ENCODE measurements around the gene KIAA0408.
A peak's percentile ranks its signal among the peaks of the same experiment; 100 is the strongest.
"Not testable (repeated sequence)": the region's sequence is repeated elsewhere in the genome, so short reads cannot be mapped to it uniquely, and the experiment has no call there.

KIAA0408 gene

DNA sequence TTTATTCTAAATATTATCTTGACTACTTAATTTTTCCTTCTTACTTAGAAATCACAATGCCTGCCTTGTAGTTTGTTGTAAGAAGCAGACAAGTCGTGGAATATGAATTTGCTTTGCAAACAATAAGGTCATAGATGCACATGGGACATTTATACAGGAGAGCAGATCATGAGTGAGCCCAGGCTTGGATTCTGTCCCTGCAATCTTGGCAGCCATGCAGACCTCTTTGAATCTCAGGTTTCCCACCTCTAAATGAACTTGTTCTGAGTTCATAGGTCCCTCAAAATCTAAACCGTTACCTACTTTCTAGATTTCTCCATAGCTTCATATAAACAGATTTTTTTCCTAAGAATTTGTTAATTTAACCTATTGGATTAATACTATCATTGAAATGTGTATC is 19.5 kb downstream of the KIAA0408 start:
- TF ChIP-seq, protein P1, sequence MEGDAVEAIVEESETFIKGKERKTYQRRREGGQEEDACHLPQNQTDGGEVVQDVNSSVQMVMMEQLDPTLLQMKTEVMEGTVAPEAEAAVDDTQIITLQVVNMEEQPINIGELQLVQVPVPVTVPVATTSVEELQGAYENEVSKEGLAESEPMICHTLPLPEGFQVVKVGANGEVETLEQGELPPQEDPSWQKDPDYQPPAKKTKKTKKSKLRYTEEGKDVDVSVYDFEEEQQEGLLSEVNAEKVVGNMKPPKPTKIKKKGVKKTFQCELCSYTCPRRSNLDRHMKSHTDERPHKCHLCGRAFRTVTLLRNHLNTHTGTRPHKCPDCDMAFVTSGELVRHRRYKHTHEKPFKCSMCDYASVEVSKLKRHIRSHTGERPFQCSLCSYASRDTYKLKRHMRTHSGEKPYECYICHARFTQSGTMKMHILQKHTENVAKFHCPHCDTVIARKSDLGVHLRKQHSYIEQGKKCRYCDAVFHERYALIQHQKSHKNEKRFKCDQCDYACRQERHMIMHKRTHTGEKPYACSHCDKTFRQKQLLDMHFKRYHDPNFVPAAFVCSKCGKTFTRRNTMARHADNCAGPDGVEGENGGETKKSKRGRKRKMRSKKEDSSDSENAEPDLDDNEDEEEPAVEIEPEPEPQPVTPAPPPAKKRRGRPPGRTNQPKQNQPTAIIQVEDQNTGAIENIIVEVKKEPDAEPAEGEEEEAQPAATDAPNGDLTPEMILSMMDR (IDR thresholded peaks at IDR 0.05; ENCODE audit: low read depth, low read length, missing control alignments): no peak
- DNase-seq (ENCODE audit: low read depth): no peak
- H3K4me3 ChIP-seq (ENCODE audit: low read depth, low read length): no peak overlapping the region

DNA sequence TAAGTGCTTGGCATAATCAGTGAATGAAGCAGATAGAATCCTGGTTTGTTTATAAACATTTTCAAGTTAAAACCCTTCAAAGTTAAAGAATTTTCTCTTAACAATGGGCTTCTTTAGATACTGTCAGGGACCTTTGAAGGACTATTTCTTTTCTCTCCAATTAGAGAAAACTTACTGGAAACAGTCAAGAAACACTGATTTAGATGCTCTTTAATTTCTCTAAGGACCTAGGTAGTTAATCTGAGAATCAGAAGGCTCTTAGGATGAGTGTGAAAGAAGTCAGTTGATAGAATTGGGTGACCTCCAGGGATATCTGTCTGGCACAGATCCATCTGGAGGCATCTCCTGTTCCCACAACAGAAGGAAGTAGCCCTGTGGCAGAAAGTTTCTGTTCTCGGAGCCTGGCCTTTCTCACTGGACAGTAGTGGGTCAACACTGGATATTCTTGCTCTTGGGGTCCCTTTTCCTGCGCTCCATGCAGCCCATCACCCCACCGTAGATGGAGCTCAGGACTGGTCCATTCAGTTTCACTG is 22.5 kb downstream of the KIAA0408 start:
- TF ChIP-seq, protein P1 (IDR thresholded peaks at IDR 0.05; ENCODE audit: low read depth, low read length, missing control alignments): no peak
- no peak for DNase-seq (ENCODE audit: low read depth)
- H3K4me3 ChIP-seq (ENCODE audit: low read depth, low read length): no peak overlapping the region

DNA sequence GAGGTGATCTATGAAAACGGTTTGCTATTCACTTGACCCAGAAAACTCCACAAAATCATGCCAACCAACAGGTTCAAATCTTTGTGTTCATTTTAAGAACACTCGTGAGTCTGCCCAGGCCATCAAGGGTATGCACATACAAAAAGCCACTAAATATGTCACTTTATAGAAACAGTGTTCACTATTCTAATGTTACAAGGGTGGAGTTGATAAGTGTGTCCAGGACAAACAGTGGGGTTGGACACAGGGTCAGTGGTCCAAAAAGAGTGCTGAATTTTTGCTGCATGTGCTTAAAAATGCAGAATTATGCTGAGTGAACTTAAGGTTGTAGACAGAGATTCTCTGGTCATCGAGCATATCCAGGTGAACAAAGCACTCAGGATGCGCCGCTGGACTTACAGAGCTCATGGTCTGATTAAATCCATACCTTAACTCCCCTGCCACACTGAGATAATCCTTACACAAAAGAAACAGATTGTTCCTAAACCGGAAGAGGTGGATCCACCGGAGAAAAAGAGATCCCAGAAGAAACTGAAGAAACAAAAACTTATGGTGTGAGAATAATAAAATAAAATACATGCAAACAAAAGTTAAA is 23.5 kb downstream of the KIAA0408 start:
- TF ChIP-seq, protein P1 (IDR thresholded peaks at IDR 0.05; ENCODE audit: low read depth, low read length, missing control alignments): no peak
- no peak for DNase-seq (ENCODE audit: low read depth)
- no peak overlapping the region for H3K4me3 ChIP-seq (ENCODE audit: low read depth, low read length)

DNA sequence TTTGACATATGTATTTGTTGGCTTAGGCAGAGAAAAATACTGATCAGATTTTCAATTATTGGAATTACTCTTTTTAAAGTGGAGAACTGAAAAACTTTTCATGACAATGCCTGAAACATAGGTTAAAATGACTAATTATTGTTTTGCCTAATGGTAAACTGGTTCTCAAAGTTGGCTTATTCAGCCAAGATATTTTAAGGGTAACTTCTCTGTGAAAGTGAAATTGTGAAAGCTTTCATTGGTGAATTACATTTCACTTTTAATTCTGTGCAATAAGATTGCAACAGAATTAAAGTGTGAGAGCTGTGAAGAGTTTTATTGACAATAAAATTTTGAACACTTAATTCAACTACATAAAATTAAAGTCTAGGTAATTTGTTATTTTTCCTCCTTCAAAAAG is 24.5 kb downstream of the KIAA0408 start:
- TF ChIP-seq, protein P1 (IDR thresholded peaks at IDR 0.05; ENCODE audit: low read depth, low read length, missing control alignments): no peak
- no peak for DNase-seq (ENCODE audit: low read depth)
- H3K4me3 ChIP-seq (ENCODE audit: low read depth, low read length): no peak overlapping the region

DNA sequence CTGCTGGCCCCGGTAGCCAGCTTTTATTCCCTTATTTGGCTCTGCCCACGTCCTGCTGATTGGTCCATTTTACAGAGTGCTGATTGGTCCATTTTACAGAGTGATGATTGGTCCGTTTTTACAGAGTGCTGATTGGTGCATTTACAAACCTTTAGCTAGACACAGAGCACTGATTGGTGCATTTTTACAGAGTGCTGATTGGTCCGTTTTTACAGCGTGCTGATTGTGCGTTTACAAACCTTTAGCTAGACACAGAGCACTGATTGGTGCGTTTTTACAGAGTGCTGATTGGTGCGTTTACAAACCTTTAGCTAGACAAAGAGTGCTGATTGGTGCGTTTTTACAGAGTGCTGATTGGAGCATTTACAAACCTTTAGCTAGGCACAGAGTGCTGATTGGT is 30.6 kb downstream of the KIAA0408 start:
- not testable (repeated sequence) for DNase-seq (ENCODE audit: low read depth); H3K4me3 ChIP-seq (ENCODE audit: low read depth, low read length)

DNA sequence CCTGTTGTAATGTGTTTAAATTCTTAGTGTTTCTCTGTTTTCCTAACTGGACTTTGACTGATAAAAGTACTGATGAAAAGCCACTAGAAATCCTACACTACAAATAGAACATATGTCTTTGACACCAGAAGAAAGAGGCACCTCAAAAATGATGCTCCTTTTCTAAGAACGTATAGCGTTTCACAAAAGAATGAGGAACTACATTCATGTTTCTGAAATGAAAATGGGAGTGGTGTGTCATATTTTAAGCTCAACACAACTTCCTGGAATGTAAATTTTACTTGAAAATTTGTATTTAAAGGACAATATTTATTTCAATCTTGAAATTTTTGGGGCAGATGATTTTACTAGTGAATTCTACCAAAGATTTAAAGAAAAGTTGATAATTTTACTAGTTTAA is 35.3 kb downstream of the KIAA0408 start:
- DNase-seq (ENCODE audit: low read depth): no peak
- no peak overlapping the region for H3K4me3 ChIP-seq (ENCODE audit: low read depth, low read length)
- TF ChIP-seq, protein P1 (IDR thresholded peaks at IDR 0.05; ENCODE audit: low read depth, low read length, missing control alignments): no peak

DNA sequence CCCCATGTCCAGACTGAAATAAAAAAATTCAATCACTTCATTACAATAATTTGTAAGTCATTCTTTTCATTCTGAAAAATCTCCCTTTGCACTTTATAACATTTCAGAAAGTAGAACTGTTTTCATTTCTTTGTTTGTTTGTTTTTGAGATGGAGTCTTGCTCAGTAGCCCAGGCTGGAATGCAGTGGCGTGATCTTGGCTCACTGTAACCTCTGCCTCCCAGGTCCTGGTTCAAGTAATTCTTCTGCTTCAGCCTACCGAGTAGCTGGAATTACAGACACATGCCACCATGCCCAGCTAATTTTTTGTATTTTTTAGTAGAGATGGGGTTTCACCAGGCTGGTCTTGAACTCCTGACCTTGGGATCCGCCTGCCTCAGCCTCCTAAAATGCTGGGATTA is 38.0 kb downstream of the KIAA0408 start:
- not testable (repeated sequence) for H3K4me3 ChIP-seq (ENCODE audit: low read depth, low read length); DNase-seq (ENCODE audit: low read depth)

DNA sequence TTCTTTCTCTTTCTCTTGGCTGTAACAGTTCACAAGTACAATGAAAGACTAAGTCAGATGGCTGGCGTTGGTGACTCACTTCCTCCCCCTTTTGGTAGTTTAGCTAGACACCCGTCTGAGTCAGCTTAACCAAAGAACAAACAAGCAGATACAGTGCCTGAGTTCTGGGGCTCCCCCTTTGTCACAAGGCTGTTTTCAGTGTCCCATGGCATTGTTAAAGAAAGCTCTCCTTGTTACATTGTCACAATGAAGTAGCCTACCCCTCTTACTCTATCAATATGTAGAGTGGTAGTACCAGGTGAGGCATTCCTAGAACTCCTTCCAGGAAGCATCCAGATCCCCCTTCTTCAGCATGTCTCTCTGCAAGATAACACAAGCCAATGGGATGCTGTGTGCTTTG is 38.6 kb downstream of the KIAA0408 start:
- no peak overlapping the region for H3K4me3 ChIP-seq (ENCODE audit: low read depth, low read length)
- TF ChIP-seq, protein P1 (IDR thresholded peaks at IDR 0.05; ENCODE audit: low read depth, low read length, missing control alignments): peak; percentile 64
- DNase-seq (ENCODE audit: low read depth): peak; percentile 80

All from GM12864 (cell line).